GM12892 (cell line): ENCODE results near the gene OPCML.

Source experiments
- POLR2A ChIP-seq: IDR thresholded peaks from 2 replicates; pipeline ENCODE4 v1.6.1; 2011; ENCODE audit warnings: low read depth, low read length, control low read depth
- POLR2AphosphoS5 ChIP-seq: IDR thresholded peaks from 2 replicates; pipeline ENCODE4 v1.6.1; 2011; ENCODE audit warnings: low read depth, low read length, control low read depth
- TAF1 ChIP-seq: IDR thresholded peaks from 2 replicates; pipeline ENCODE4 v1.6.1; 2011; ENCODE audit warnings: low read depth, mild to moderate bottlenecking, control low read depth, low read length, borderline replicate concordance

DNA sequence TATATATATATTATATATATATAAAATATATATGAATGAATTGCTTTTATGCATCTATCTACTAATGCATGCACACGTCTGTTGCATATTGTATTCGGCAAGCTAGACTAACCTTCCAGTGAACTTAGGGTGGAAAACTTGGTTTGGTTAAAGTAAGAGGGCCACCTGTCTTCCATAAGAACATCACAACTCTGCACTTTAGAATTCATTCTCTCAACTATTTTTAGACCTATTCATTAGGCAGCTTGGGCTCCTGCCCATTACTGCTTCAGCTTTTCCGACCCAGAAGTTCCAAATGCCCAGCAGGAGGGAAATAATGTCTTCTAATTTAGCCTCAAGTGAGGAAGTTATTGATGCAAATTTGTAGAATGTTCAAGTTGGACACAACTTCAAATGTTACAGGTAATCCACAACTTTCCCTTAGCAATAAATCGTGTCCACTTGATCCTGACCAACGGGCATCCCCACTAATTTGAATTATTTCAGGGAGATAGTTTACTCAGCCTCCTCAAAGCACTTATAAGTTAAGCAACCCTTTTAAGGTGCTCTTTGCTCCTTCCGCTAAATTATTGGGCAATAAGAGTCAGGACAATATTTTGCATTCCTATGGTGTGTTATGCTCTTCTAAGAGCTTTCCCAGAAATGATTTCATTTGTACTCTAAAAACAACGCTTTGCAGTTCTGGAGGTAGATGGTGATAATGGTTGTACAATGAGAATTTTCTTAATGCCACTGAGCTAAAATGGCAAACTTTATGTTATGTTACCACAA, 132.3 kb downstream of the OPCML start:
- TF ChIP-seq POLR2A = no peak
- TF ChIP-seq TAF1 = no peak
- no peak for TF ChIP-seq POLR2AphosphoS5
